Mesenchymal stem cell (in vitro differentiated cells and primary cell): ENCODE measurements around the gene UBL7.
"Not testable (repeated sequence)": the region's sequence is repeated elsewhere in the genome, so short reads cannot be mapped to it uniquely, and the experiment has no call there.

Experiments
- DNase-seq: peaks from one replicate; pipeline ENCODE4 v3.0.0-alpha.2; 2013
- H2AFZ ChIP-seq: one replicate; pipeline ENCODE4 v1.6.1; 2013; ENCODE audit warnings: low read depth, mild to moderate bottlenecking, control low read depth, inconsistent platforms, low read length, moderate library complexity
- H2AK5ac ChIP-seq: 2 replicates; pipeline ENCODE4 v1.6.1; 2013; ENCODE audit warnings: low read length, moderate library complexity, mild to moderate bottlenecking, inconsistent platforms; ENCODE audit not compliant: severe bottlenecking
- H2BK120ac ChIP-seq: one replicate; pipeline ENCODE4 v1.6.1; 2013; ENCODE audit warnings: low read depth, mild to moderate bottlenecking, inconsistent platforms, low read length, moderate library complexity
- H2BK12ac ChIP-seq, 2 experiments: one replicate each; pipeline ENCODE4 v1.6.1; 2013; ENCODE audit warnings: inconsistent platforms in 2 of 2, low read length in 2 of 2, mild to moderate bottlenecking in 2 of 2, moderate library complexity in 2 of 2, control low read depth in 1 of 2
- H2BK15ac ChIP-seq: one replicate; pipeline ENCODE4 v1.6.1; 2013; ENCODE audit warnings: mild to moderate bottlenecking, low read depth, inconsistent platforms; ENCODE audit not compliant: poor library complexity, severe bottlenecking
- H2BK5ac ChIP-seq: 2 replicates; pipeline ENCODE4 v1.6.1; 2013; ENCODE audit warnings: low read depth, mild to moderate bottlenecking, low read length, control low read depth, inconsistent platforms; ENCODE audit not compliant: poor library complexity, severe bottlenecking
- H3K14ac ChIP-seq, 2 experiments: one replicate each; pipeline ENCODE4 v1.6.1; 2013; ENCODE audit warnings: inconsistent platforms in 2 of 2, low read length in 2 of 2, control low read depth in 1 of 2, mild to moderate bottlenecking in 1 of 2, moderate library complexity in 1 of 2
- H3K18ac ChIP-seq, 2 experiments: one replicate each; pipeline ENCODE4 v1.6.1; 2013; ENCODE audit warnings: inconsistent platforms in 2 of 2, low read length in 2 of 2, control low read depth in 1 of 2, low read depth in 1 of 2, mild to moderate bottlenecking in 1 of 2
- H3K23ac ChIP-seq, 2 experiments: one replicate each; pipeline ENCODE4 v1.6.1; 2013; ENCODE audit warnings: inconsistent platforms in 2 of 2, low read length in 2 of 2, mild to moderate bottlenecking in 2 of 2, moderate library complexity in 2 of 2, control low read depth in 1 of 2
- H3K27ac ChIP-seq: 2 replicates; pipeline ENCODE4 v1.5.1; 2013; ENCODE audit warnings: mild to moderate bottlenecking, moderate library complexity, low read length, control low read depth, inconsistent platforms; ENCODE audit not compliant: poor library complexity, severe bottlenecking
- H3K27me3 ChIP-seq, 2 experiments: 2 replicates each; pipeline versions ENCODE4 v1.6.1 to v1.7.0; 2013; ENCODE audit warnings: low read length in 2 of 2, mild to moderate bottlenecking in 2 of 2, moderate library complexity in 2 of 2, control low read depth in 1 of 2, inconsistent platforms in 1 of 2; ENCODE audit not compliant: control insufficient read depth in 1 of 2, insufficient read depth in 1 of 2
- H3K36me3 ChIP-seq, 2 experiments: 2 replicates each; pipeline versions ENCODE4 v1.6.1 to v1.7.0; 2013; ENCODE audit warnings: low read length in 2 of 2, control low read depth in 1 of 2, inconsistent platforms in 1 of 2, low read depth in 1 of 2, mild to moderate bottlenecking in 1 of 2; ENCODE audit not compliant: insufficient read depth in 2 of 2, control insufficient read depth in 1 of 2
- H3K4ac ChIP-seq, 2 experiments: one replicate each; pipeline ENCODE4 v1.6.1; 2013; ENCODE audit warnings: inconsistent platforms in 2 of 2, low read length in 2 of 2, mild to moderate bottlenecking in 2 of 2, moderate library complexity in 2 of 2, control low read depth in 1 of 2, low read depth in 1 of 2
- H3K4me1 ChIP-seq: 2 replicates; pipeline ENCODE4 v1.6.1; 2013; ENCODE audit warnings: low read depth, low read length, control low read depth; ENCODE audit not compliant: control insufficient read depth, insufficient read depth
- H3K4me2 ChIP-seq: 2 replicates; pipeline ENCODE4 v1.6.1; 2013; ENCODE audit warnings: low read length, mild to moderate bottlenecking, inconsistent platforms; ENCODE audit not compliant: poor library complexity, severe bottlenecking
- H3K4me3 ChIP-seq, 2 experiments: 2 replicates each; pipeline versions ENCODE4 v1.5.1 to v1.7.0; 2013; ENCODE audit warnings: low read length in 2 of 2, mild to moderate bottlenecking in 2 of 2, control low read depth in 1 of 2, low read depth in 1 of 2; ENCODE audit not compliant: insufficient read depth in 1 of 2
- H3K79me1 ChIP-seq: replicated peaks from 2 replicates; pipeline ENCODE4 v1.6.1; 2013; ENCODE audit warnings: mild to moderate bottlenecking, control low read depth, low read length, inconsistent platforms; ENCODE audit not compliant: poor library complexity, severe bottlenecking
- H3K9ac ChIP-seq: 2 replicates; pipeline ENCODE4 v1.7.0; 2013; ENCODE audit warnings: mild to moderate bottlenecking, low read length, moderate library complexity
- H3K9me3 ChIP-seq: 2 replicates; pipeline ENCODE4 v1.7.0; 2013; ENCODE audit warnings: mild to moderate bottlenecking, low read length; ENCODE audit not compliant: control insufficient read depth
- H4K8ac ChIP-seq: one replicate; pipeline ENCODE4 v1.6.1; 2013; ENCODE audit warnings: inconsistent platforms, mild to moderate bottlenecking, low read length, moderate library complexity
- H4K91ac ChIP-seq: one replicate; pipeline ENCODE4 v1.6.1; 2013; ENCODE audit warnings: mild to moderate bottlenecking, low read length, inconsistent platforms
- WGBS: methylation state at CpG from one replicate; pipeline ENCODE4 v1.1.7; 2013; ENCODE audit warnings: mixed read lengths; 5-methylcytosine and 5-hydroxymethylcytosine counted together

UBL7 gene

DNA sequence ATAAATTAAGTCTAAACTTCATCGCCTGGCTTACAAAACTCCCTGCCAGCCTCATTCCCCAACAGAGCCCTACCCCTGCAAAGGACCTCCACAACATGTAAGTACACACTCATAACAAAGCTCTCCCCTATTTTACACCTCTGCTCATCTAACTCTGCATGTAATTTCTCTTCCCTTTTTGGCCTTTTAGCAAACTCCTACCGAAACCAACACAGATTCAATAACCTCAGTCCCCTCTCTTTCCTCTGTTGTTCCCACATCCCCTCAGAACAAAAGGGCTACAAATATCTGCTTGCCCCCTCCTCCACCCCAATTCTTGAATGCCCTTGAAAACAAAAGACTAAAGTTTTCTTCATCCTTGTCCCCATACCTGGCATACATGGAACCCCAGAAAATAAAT, 662 bp downstream of the UBL7 start:
- Histone ChIP-seq H3K4me1 (peaks cover 3% of the 10 kb centered on the region), H2AK5ac (no peak overlapping the region), H3K9me3 (no peaks in the 10 kb centered on the region), H3K79me1 (peaks cover 18% of the 10 kb centered on the region), H3K27me3 (no peaks in the 10 kb centered on the region), H3K4me2 (peak overlapping the region; percentile 67), H2AFZ (no peak overlapping the region), H3K27ac (no peak overlapping the region), H4K8ac (no peak overlapping the region), H3K36me3 (peaks cover 8 to 25% of the 10 kb centered on the region in 2 experiments), H2BK120ac (no peak overlapping the region), H3K23ac (no peak overlapping the region), H2BK12ac (no peak overlapping the region), H2BK15ac (no peak overlapping the region), H3K18ac (no peak overlapping the region), H3K4me3 (peak overlapping the region in 1 of 2 experiments; percentile 100), H2BK5ac (no peak overlapping the region), H4K91ac (no peak overlapping the region), H3K9ac (peak overlapping the region; percentile 96), H3K14ac (no peak overlapping the region), H3K4ac (no peak overlapping the region)
- DNase-seq, result no peak
- WGBS, result 88% methylated on average over 2 of the region's 2 CpGs

DNA sequence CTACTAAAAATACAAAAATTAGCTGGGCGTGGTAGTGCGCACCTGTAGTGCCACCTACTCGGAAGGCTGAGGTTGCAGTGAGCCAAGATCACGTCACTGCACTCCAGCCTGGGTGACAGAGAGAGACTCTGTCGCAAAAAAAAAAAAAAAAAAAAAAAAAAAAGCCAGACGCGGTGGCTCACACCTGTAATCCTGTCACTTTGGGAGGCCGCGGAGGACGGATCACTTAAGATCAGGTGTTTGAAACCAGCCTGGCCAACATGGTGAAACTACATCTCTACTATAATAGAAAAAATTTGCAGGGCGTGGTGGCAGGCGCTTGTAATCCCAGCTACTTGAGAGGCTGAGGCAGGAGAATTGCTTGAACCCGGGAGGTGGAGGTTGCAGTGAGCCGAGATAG, 1.2 kb downstream of the UBL7 start:
- H2BK120ac ChIP-seq, H2AFZ ChIP-seq, H4K8ac ChIP-seq, H2AK5ac ChIP-seq, H2BK5ac ChIP-seq, H3K27ac ChIP-seq, H2BK12ac ChIP-seq, H3K4ac ChIP-seq, H3K27me3 ChIP-seq, H4K91ac ChIP-seq, H3K9me3 ChIP-seq, H3K4me2 ChIP-seq, H3K4me1 ChIP-seq, H2BK15ac ChIP-seq, H3K23ac ChIP-seq, DNase-seq, H3K14ac ChIP-seq: not testable (repeated sequence)
- WGBS, result over 99% methylated on average over 14 of the region's 14 CpGs
- Histone ChIP-seq H3K9ac (peak overlapping the region; percentile 96), H3K18ac (peak overlapping the region in 1 of 2 experiments; percentile 2), H3K4me3 (peak overlapping the region in 1 of 2 experiments; percentile 100), H3K79me1 (peaks cover 18% of the 10 kb centered on the region), H3K36me3 (peaks cover 8 to 30% of the 10 kb centered on the region in 2 experiments)

GRCh38 chr15:74458473-74458872, 2.5 kb downstream of the UBL7 start:
- Histone ChIP-seq H3K4me3 (no peak overlapping the region), H3K27ac (no peak overlapping the region), H3K9me3 (no peaks in the 10 kb centered on the region), H3K4me2 (no peak overlapping the region), H2BK15ac (no peak overlapping the region), H3K23ac (no peak overlapping the region), H3K27me3 (no peaks in the 10 kb centered on the region), H3K79me1 (peaks cover 18% of the 10 kb centered on the region), H3K4me1 (peaks cover 3% of the 10 kb centered on the region), H2BK5ac (no peak overlapping the region), H2BK12ac (no peak overlapping the region), H3K14ac (no peak overlapping the region), H3K9ac (no peak overlapping the region), H3K36me3 (peaks cover 9 to 42% of the 10 kb centered on the region in 2 experiments), H3K18ac (no peak overlapping the region), H3K4ac (no peak overlapping the region), H4K8ac (no peak overlapping the region), H2BK120ac (no peak overlapping the region), H2AK5ac (no peak overlapping the region), H4K91ac (no peak overlapping the region), H2AFZ (no peak overlapping the region)
- 96% methylated on average over 3 of the region's 3 CpGs for WGBS
- DNase-seq, result no peak

DNA sequence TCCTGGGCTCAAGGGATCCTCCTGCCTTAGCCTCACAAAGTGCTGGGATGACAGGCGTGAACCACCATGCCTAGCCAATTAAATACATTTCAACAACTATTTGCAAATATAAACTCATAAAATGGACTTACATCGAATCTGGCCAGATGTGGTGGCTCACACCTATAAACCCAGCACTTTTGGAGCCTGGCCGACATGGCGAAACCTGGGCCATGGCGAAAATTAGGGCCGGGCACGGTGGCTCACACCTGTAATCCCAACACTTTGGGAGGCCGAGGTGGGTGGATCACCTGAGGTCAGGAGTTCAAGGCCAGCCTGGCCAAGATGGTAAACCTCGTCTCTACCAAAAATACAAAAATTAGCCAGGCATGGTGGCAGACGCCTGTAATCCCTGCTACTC, 3.9 kb downstream of the UBL7 start:
- not testable (repeated sequence) for H3K4me2 ChIP-seq, H3K27me3 ChIP-seq, H3K18ac ChIP-seq, H3K27ac ChIP-seq, H2BK15ac ChIP-seq, DNase-seq, H4K91ac ChIP-seq, H2AK5ac ChIP-seq, H2BK120ac ChIP-seq, H3K4ac ChIP-seq, H2AFZ ChIP-seq, H3K9ac ChIP-seq, H2BK5ac ChIP-seq, H3K9me3 ChIP-seq, H3K4me3 ChIP-seq, H3K4me1 ChIP-seq, H2BK12ac ChIP-seq, H3K14ac ChIP-seq, H3K23ac ChIP-seq, H4K8ac ChIP-seq
- H3K36me3 ChIP-seq, result peaks cover 19 to 54% of the 10 kb centered on the region in 2 experiments
- peaks cover 21% of the 10 kb centered on the region for H3K79me1 ChIP-seq
- WGBS, result 97% methylated on average over 10 of the region's 10 CpGs
